Stimulated activated naive CD8-positive, alpha-beta T cell treated with anti-CD3 and anti-CD28 coated beads, Interleukin-15, Interleukin-2, amounts not matched to agents 100 ng/mL and 50 ng/mL, for 24 hours (primary cell): Measurements from ENCODE around the gene IARS1.

ENCODE experiments used
- H3K27ac Mint-ChIP-seq: one replicate; pipeline ENCODE4 v1.8.0; 2021; ENCODE audit warnings: mild to moderate bottlenecking, mixed read lengths
- H3K27me3 Mint-ChIP-seq: one replicate; pipeline ENCODE4 v1.8.0; 2021; ENCODE audit warnings: mixed read lengths
- H3K36me3 Mint-ChIP-seq: one replicate; pipeline ENCODE4 v1.8.0; 2021; ENCODE audit warnings: low read depth, mixed read lengths
- H3K4me1 Mint-ChIP-seq: one replicate; pipeline ENCODE4 v1.8.0; 2021; ENCODE audit warnings: low read depth, mixed read lengths
- H3K4me3 Mint-ChIP-seq: one replicate; pipeline ENCODE4 v1.8.0; 2021; ENCODE audit warnings: mild to moderate bottlenecking, mixed read lengths
- H3K9me3 Mint-ChIP-seq: one replicate; pipeline ENCODE4 v1.8.0; 2021; ENCODE audit warnings: mixed read lengths

The IARS1 gene

DNA sequence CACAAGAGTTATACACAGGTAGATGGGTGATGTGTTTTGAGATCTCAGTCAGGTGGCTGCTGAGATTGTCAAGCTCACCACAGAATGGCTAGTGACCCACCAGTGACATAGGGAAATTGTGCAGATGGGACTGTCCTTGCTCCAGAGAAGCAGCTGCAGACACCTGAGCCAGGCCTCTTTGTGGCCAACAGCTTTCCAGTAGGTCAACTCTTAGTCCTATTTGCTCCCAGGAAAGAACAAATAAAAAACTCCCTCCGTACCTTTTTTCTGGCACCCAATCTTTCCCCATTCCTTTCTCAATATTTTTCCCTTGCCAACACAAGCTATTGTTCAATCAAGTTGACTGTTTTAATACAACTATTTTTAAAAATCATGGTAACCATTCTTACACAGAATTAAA, 14.2 kb downstream of the IARS1 start:
- no peak overlapping the region for H3K4me3 Mint-ChIP-seq
- no peaks in the 10 kb centered on the region for H3K9me3 Mint-ChIP-seq
- no peak overlapping the region for H3K27ac Mint-ChIP-seq
- peaks cover 82% of the 10 kb centered on the region for H3K36me3 Mint-ChIP-seq
- H3K4me1 Mint-ChIP-seq, result peaks cover 46% of the 10 kb centered on the region
- H3K27me3 Mint-ChIP-seq, result no peaks in the 10 kb centered on the region

DNA sequence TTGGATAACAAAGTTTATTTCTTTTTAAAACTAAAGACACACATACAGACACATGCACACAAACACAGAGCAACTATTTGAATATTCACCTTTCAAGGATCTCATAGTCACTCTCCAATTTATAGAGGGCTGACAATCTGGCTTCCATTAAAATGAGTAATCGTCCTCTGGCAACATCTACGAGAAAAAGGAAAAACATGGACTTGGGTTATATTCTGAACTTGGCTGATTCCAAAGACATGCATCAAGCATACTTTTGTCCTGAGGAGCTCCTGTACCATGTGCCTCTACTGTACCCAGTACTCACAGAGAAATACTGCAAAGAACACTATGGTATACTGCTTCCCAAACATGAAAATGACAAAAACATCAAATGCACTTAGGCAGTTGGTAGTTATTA, 15.4 kb downstream of the IARS1 start:
- H3K27me3 Mint-ChIP-seq, result no peaks in the 10 kb centered on the region
- no peaks in the 10 kb centered on the region for H3K9me3 Mint-ChIP-seq
- H3K36me3 Mint-ChIP-seq, result peaks cover 89% of the 10 kb centered on the region
- no peak overlapping the region for H3K27ac Mint-ChIP-seq
- peaks cover 46% of the 10 kb centered on the region for H3K4me1 Mint-ChIP-seq
- H3K4me3 Mint-ChIP-seq, result no peak overlapping the region

DNA sequence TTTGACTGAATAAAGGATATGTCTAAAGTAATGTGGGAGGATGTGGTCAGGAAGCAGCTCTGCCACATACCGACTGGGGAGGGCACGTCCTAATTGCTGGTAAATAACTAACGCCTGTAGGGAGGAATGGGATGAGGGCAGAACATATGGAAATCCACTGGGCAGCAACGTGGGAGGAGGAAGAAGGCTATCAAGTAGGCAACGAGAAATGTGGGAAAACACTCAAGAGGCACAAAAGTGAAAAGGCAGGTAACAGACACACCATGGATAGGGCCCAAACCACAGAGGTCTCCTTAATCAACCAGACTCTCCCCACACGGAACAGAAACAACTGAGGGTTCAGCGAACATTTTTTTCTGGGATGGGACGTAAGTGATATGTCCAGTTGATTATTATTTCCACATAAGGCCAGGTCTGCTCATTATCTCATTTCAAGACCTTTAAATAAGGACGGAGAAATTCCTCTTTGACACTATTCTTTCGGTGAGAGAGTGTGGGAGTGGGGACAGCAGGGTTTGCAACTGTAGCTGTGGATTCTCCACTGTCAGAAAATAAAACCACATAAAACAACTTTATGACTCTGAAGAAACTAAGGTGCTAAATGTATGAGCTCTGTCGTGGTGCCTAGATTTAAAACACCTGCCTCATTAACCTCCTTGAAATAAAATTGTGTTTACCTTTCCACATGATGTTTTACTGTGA, 17.0 kb downstream of the IARS1 start:
- H3K36me3 Mint-ChIP-seq, result peaks cover 92% of the 10 kb centered on the region
- peak overlapping the region; percentile 70 for H3K27ac Mint-ChIP-seq
- no peak overlapping the region for H3K4me3 Mint-ChIP-seq
- H3K9me3 Mint-ChIP-seq, result no peaks in the 10 kb centered on the region
- peaks cover 41% of the 10 kb centered on the region for H3K4me1 Mint-ChIP-seq
- H3K27me3 Mint-ChIP-seq, result no peaks in the 10 kb centered on the region

DNA sequence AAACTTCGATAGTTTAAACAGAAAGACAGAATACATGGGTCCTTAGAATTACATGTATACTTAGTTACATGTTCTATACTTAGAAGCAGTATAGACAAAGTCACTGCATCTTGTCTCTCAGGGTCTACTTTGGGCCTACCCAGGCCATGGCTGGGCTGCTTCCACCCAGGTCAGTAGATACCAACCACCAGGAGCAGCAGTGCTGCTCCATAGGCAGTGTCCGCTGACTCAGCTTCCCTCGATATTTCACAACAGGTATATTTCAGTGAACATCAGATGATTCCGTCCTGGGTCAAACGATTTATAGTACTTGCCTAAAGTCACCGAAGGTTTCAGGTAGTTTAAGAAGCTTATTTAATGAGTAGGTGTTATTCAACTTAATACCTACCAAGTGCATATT, 18.0 kb downstream of the IARS1 start:
- H3K36me3 Mint-ChIP-seq, result peaks cover 94% of the 10 kb centered on the region
- H3K27ac Mint-ChIP-seq, result peak overlapping the region; percentile 70
- H3K9me3 Mint-ChIP-seq, result no peaks in the 10 kb centered on the region
- H3K27me3 Mint-ChIP-seq, result no peaks in the 10 kb centered on the region
- H3K4me1 Mint-ChIP-seq, result peaks cover 39% of the 10 kb centered on the region
- no peak overlapping the region for H3K4me3 Mint-ChIP-seq

DNA sequence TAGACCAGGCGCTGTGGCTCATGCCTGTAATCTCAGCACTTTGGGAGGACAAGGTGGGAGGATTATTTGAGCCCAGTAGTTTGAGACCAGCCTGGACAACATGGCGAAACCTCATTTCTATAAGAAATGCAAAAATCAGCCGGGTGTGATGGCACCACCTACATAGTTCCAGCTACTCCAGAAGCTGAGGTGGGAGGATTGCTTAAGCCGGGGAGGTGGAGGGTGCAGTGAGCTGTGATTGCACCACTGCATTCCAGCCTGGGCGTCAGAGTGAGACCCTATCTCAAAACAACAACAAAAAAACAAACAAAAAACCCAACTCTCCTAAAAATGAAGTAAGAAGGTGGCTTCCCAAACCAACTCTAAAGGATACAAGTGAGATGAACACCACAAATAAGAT, 23.0 kb downstream of the IARS1 start:
- peaks cover 93% of the 10 kb centered on the region for H3K36me3 Mint-ChIP-seq
- peaks cover 5% of the 10 kb centered on the region for H3K4me1 Mint-ChIP-seq
- H3K27me3 Mint-ChIP-seq, result no peaks in the 10 kb centered on the region

DNA sequence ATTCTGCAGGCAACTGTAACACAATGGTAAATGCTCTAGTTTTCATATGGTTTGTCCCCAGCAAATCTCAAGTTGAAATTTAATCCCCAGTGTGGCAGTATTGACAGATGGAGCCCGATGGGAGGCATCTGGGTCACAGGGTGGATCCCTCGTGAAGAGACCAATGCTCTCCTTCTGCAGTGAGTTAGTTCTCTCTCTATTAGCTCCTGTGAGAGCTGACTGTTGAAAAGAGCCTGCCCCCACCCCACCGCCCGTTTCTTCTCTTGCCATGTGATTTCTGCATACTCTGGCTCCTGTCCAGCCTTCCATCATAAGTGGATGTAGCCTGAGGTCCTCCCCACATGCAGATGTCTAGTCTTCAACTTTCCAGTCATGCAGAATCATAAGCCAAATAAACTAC, 27.0 kb downstream of the IARS1 start:
- Mint-ChIP-seq H3K4me3 (no peak overlapping the region), H3K27me3 (no peaks in the 10 kb centered on the region), H3K4me1 (peaks cover 5% of the 10 kb centered on the region), H3K9me3 (no peaks in the 10 kb centered on the region), H3K36me3 (peaks cover 96% of the 10 kb centered on the region), H3K27ac (no peak overlapping the region)

More for the DNA sequence above, 23.0 kb downstream of the IARS1 start:
- no peak overlapping the region for H3K4me3 Mint-ChIP-seq
- H3K27ac Mint-ChIP-seq, result peak overlapping the region; percentile 11
- H3K9me3 Mint-ChIP-seq, result no peaks in the 10 kb centered on the region

DNA sequence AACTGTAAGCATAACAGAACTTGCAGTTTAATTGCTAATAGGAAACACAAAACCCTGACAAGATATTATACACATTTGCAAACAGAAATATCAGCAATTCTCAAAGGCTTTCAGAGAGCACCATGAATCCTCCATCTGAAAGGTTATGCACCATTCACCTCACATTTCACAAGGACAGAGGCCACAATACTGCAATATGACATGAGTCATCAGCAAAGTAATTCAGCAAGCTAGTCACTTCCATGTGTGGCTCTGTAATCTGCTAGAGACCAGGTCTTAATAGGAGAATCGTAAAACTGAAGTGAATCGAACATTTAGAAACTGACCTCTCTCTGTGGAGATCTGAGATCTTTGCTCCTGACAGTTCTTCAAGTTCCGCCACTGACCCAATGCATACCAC, 28.3 kb downstream of the IARS1 start:
- Mint-ChIP-seq H3K4me1 (peaks cover 5% of the 10 kb centered on the region), H3K27me3 (no peaks in the 10 kb centered on the region), H3K36me3 (peaks cover 93% of the 10 kb centered on the region), H3K4me3 (no peak overlapping the region), H3K9me3 (no peaks in the 10 kb centered on the region), H3K27ac (no peak overlapping the region)

DNA sequence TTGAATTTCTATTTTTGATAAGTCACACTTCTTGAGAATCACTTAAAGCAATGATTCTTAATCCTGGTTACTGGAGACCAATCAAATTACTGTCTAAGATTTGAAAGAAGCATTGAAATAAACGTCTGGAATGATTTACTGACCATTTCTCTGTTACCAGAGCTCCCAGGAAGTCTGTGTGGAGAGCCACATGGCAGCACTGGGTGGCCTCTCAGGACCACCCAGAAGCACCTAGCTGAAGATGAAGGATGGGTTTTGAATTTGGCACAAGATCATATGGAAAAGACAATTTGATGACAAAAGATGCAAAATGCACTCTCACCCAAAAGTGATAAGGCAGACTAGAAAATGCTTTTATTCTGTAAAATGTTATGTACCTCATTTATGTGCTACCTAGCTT, 30.4 kb downstream of the IARS1 start:
- Mint-ChIP-seq H3K4me1 (no peaks in the 10 kb centered on the region), H3K9me3 (no peaks in the 10 kb centered on the region), H3K4me3 (no peak overlapping the region), H3K36me3 (peaks cover 94% of the 10 kb centered on the region), H3K27ac (no peak overlapping the region), H3K27me3 (no peaks in the 10 kb centered on the region)

DNA sequence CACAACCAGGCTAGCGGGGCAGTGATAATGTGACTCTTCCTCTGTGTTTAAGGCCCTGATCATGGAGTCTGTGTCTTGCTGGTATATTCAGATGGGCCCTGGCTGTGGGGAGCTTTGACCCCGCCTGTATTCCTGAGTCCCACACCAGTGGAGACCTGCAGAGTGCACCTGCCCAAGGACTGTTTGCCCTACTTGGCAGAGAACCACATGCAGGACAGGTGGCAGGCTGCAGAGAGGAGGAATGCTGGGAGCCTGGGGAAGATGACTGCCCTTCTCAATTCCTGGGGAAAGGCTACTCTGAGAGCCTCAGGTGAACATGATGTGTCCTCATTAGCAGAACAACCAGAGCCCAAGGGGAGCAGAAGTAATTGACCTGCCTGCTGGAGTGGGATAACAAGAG, 36.2 kb downstream of the IARS1 start:
- Mint-ChIP-seq H3K27me3 (no peaks in the 10 kb centered on the region), H3K4me3 (no peak overlapping the region), H3K27ac (no peak overlapping the region), H3K9me3 (no peaks in the 10 kb centered on the region), H3K36me3 (peaks cover 90% of the 10 kb centered on the region), H3K4me1 (no peaks in the 10 kb centered on the region)

DNA sequence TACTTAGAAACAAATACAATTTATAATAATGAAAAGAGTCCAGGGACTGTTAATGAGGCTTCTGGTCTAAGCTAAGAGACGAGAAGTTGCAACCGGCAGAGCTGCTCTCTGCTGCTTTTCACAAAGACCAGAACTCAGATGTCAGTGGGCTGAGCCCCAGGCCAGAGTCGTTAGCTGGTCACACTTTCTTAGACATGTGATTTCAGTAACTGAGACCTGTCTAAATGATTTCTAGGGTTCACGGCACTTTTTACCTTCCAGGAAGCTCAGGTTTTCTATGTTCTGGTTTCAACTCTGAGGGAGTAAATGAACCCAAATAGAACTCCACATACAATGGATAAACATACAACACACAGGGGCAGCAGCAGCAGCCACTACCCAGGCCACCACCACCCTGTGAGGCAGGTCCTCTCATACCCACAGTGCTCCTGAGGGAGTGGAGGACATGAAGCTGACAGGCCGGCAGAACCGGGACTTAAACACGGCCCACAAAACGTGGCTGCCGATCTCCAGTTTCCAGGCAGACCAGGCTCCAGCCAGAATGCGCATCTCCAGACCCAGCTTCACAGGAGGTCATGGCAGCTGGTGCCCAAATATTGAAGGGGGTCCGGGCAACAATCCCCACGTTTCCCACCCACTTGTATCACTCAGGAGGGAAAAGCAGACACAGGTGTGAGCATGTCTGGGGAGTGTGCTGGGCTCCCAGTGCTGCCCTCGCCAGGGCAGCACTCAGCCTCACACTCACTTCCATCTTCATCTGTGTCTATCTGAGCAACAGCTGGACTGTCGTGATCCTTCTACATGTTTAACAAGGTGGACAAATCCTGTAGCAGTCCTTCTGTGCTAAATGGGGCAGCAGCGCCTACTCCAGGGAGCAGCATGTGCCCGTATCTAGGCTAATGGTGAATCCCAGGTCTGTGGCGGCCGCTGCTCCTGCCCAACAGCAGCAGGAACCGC, 38.8 kb downstream of the IARS1 start:
- no peaks in the 10 kb centered on the region for H3K4me1 Mint-ChIP-seq

DNA sequence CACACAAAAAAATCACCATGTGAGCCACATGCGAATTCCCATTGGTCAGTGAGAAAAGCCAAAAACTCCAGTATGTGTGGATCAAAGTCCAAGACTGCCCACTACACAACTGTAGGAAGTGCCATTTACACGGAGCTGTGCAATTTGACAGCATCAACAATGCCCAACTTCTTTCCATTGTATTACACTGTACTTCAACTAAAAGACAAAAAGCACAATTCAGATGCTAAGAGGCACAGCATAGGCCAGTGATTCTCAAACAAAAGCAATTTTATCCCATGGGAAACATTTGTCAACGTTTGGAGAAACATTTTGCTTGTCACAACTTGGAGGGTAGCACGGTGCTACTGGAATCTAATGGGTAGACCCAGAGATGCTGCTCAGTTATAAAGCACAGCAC, 39.8 kb downstream of the IARS1 start:
- peaks cover 92% of the 10 kb centered on the region for H3K36me3 Mint-ChIP-seq
- H3K9me3 Mint-ChIP-seq, result no peaks in the 10 kb centered on the region
- H3K27me3 Mint-ChIP-seq, result no peaks in the 10 kb centered on the region
- H3K4me3 Mint-ChIP-seq, result no peak overlapping the region
- H3K27ac Mint-ChIP-seq, result no peak overlapping the region
- no peaks in the 10 kb centered on the region for H3K4me1 Mint-ChIP-seq

More for the DNA sequence above, 38.8 kb downstream of the IARS1 start:
- Mint-ChIP-seq H3K36me3 (peaks cover 92% of the 10 kb centered on the region), H3K4me3 (no peak overlapping the region), H3K27ac (no peak overlapping the region), H3K9me3 (no peaks in the 10 kb centered on the region), H3K27me3 (no peaks in the 10 kb centered on the region)

DNA sequence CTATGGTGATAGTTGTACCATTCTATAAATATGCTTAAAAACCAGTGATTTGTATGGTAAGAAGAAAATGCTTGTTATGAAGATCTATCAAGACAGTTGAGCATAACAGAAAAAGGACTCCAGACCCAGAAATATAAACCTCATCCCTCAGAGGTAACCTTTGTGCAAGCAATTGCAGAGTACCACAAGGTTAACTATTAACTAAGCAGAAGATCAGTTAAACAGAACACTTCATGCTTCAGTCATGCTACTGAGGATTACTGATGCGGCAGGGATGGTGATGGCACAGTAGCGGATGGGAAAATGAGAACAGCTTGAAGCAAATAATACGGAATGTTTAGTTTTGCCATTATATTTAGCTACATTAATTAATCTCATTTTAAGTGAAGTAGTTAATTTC, 45.5 kb downstream of the IARS1 start:
- peaks cover 87% of the 10 kb centered on the region for H3K36me3 Mint-ChIP-seq
- no peaks in the 10 kb centered on the region for H3K4me1 Mint-ChIP-seq
- no peaks in the 10 kb centered on the region for H3K27me3 Mint-ChIP-seq
- no peak overlapping the region for H3K4me3 Mint-ChIP-seq
- H3K27ac Mint-ChIP-seq, result no peak overlapping the region
- no peaks in the 10 kb centered on the region for H3K9me3 Mint-ChIP-seq

DNA sequence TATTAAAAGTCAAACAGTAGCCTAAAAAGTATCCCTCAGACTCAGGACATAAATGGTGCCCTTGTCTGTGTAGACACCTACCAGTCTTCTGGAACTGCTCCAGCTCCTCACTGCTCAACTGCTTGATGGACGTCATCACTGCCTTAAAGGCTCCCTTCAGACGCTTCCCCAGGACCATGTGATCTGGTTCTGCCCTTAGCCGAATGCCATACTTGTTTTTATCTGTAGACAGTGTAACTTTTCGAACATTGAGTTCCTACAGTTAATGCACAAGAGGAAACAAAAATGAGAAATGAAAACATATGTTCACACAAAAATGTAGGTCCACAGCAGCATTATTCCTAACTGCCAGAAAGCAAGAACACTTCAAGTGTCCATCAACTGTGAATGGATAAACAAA, 46.2 kb downstream of the IARS1 start:
- H3K27ac Mint-ChIP-seq, result no peak overlapping the region
- no peaks in the 10 kb centered on the region for H3K4me1 Mint-ChIP-seq
- H3K27me3 Mint-ChIP-seq, result no peaks in the 10 kb centered on the region
- H3K4me3 Mint-ChIP-seq, result no peak overlapping the region
- H3K36me3 Mint-ChIP-seq, result peaks cover 85% of the 10 kb centered on the region
- H3K9me3 Mint-ChIP-seq, result no peaks in the 10 kb centered on the region

DNA sequence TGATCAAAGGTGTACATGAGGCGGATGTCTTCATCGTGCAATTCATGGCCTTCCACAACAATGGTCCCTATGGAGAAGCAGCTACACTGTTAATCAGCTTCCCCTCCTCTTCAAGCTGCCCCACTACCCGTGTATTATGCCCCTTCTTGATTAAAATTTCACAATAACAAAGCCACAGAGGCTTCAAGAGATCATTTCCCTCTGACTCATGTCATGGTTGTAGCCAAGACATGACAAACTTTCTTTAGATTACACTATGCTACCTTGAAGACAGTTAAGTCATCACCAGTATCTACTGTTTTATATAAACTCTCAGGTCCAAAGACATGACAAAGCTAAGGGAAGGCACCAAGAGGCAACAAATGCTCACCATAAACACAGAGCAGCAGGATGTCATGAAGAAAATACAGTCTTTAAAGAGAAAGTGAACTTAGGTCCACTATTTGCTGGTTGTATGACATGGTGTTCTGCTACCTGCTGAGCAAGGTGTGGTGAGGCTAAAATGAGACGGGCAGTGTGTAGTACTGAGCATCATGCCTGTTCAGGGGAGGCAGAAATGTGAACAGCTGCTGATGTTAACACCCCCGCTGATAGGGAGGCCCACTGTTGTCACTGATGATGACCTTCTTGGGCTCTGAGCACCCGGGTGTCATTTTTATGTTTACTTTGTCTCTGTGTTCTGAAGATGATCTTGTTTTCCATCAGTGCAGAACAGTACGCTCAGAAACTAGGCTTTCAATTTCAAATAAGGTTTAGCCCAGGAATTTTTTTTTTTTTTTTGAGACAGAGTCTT, 48.3 kb downstream of the IARS1 start:
- Mint-ChIP-seq H3K9me3 (no peaks in the 10 kb centered on the region), H3K27ac (peak overlapping the region; percentile 16), H3K36me3 (peaks cover 86% of the 10 kb centered on the region), H3K4me3 (no peak overlapping the region), H3K4me1 (no peaks in the 10 kb centered on the region), H3K27me3 (no peaks in the 10 kb centered on the region)
